IMR-90 (cell line): Measurements from ENCODE around the gene PCBP4. TPM values are rescaled to one million over a fixed set of nuclear protein-coding genes. Genes with fewer than 3 reads are reported as not detected.
A peak's percentile ranks its signal among the peaks of the same experiment; 100 is the strongest.
"Not testable (repeated sequence)": the region's sequence is repeated elsewhere in the genome, so short reads cannot be mapped to it uniquely, and the experiment has no call there.

ENCODE experiments used
- ATAC-seq: fragments of 200-7000 bp; cut with Tn5 transposase; 2 replicates; pipeline ENCODE4 v1.9.1; 2020; ENCODE audit warnings: low read depth, mild to moderate bottlenecking, moderate library complexity
- BruUV-seq: library from RNA; stranded (reverse); fragments of 400-500 nt; replicated peaks from 2 replicates; lab custom pipeline; 2021; lab: Mats Ljungman, UMichigan
- CTCF ChIA-PET: fragments of 300-600 bp; formaldehyde crosslinking; extraction: SDS; loops from one replicate; lab custom pipeline; 2021; ENCODE audit warnings: antibody characterized with exemption; lab: Yijun Ruan, JAX
- POLR2A ChIA-PET: fragments of 300-600 bp; sonication (Branson Sonifier 250); formaldehyde crosslinking; loops from one replicate; lab custom pipeline; 2022; ENCODE audit warnings: antibody characterized with exemption; ENCODE audit not compliant: unreplicated experiment; lab: Charles Lee
- DNase-seq: peaks from one replicate; pipeline ENCODE4 v3.0.0; 2013
- H2AFZ ChIP-seq: replicated peaks from 2 replicates; pipeline ENCODE3; 2013; ENCODE audit warnings: low read length, mild to moderate bottlenecking; ENCODE audit not compliant: poor library complexity
- H2AK5ac ChIP-seq: 2 replicates; pipeline ENCODE4 v1.6.1; 2013; ENCODE audit warnings: low read depth, low read length, inconsistent platforms
- H2AK9ac ChIP-seq: replicated peaks from 2 replicates; pipeline ENCODE3; 2013; ENCODE audit warnings: mild to moderate bottlenecking, low read depth, low read length, moderate library complexity; ENCODE audit not compliant: poor library complexity
- H2BK120ac ChIP-seq: 2 replicates; pipeline ENCODE4 v1.6.1; 2013; ENCODE audit warnings: low read depth, low read length, inconsistent platforms
- H2BK15ac ChIP-seq: 3 replicates; pipeline ENCODE4 v1.6.1; 2013; ENCODE audit warnings: low read depth, low read length, inconsistent platforms
- H2BK20ac ChIP-seq: 2 replicates; pipeline ENCODE4 v1.6.1; 2013; ENCODE audit warnings: low read depth, mild to moderate bottlenecking, inconsistent platforms, low read length, moderate library complexity
- H2BK5ac ChIP-seq: 2 replicates; pipeline ENCODE4 v1.6.1; 2013; ENCODE audit warnings: mild to moderate bottlenecking, low read depth, low read length, inconsistent platforms; ENCODE audit not compliant: poor library complexity, severe bottlenecking
- H3K14ac ChIP-seq: replicated peaks from 2 replicates; pipeline ENCODE4 v1.6.1; 2013; ENCODE audit warnings: low read depth, low read length, inconsistent platforms
- H3K18ac ChIP-seq: 2 replicates; pipeline ENCODE4 v1.6.1; 2013; ENCODE audit warnings: low read depth, low read length, control low read depth
- H3K23ac ChIP-seq: 2 replicates; pipeline ENCODE4 v1.6.1; 2013; ENCODE audit warnings: low read depth, low read length, inconsistent platforms
- H3K27ac ChIP-seq: 2 replicates; pipeline ENCODE4 v1.5.1; 2013; ENCODE audit warnings: mild to moderate bottlenecking, control low read depth, low read length; ENCODE audit not compliant: insufficient read depth
- H3K27me3 ChIP-seq: 2 replicates; pipeline ENCODE4 v1.6.1; 2013; ENCODE audit warnings: low read length; ENCODE audit not compliant: control insufficient read depth, insufficient read depth
- H3K36me3 ChIP-seq: 2 replicates; pipeline ENCODE4 v1.6.1; 2013; ENCODE audit warnings: low read length, mixed read lengths; ENCODE audit not compliant: control insufficient read depth, insufficient read depth
- H3K4ac ChIP-seq: 2 replicates; pipeline ENCODE4 v1.6.1; 2013; ENCODE audit warnings: low read depth, low read length, inconsistent platforms
- H3K4me1 ChIP-seq: 2 replicates; pipeline ENCODE4 v1.6.1; 2013; ENCODE audit warnings: low read length, mixed read lengths; ENCODE audit not compliant: control insufficient read depth, insufficient read depth
- H3K4me2 ChIP-seq: 2 replicates; pipeline ENCODE4 v1.6.1; 2013; ENCODE audit warnings: low read depth, mild to moderate bottlenecking, control low read depth, low read length, moderate library complexity
- H3K4me3 ChIP-seq: 2 replicates; pipeline ENCODE4 v1.5.1; 2013; ENCODE audit warnings: low read depth, mild to moderate bottlenecking, control low read depth, low read length, moderate library complexity; ENCODE audit not compliant: insufficient read depth
- H3K56ac ChIP-seq: 2 replicates; pipeline ENCODE4 v1.6.1; 2013; ENCODE audit warnings: low read length, inconsistent platforms; ENCODE audit not compliant: insufficient read depth; ENCODE audit errors: extremely low read depth
- H3K79me1 ChIP-seq, 2 experiments: 2 replicates each; pipeline ENCODE4 v1.6.1; 2013; ENCODE audit warnings: low read length in 2 of 2, inconsistent platforms in 1 of 2, low read depth in 1 of 2
- H3K9ac ChIP-seq: 2 replicates; pipeline ENCODE4 v1.6.1; 2013; ENCODE audit warnings: low read depth, low read length, control low read depth
- H3K9me1 ChIP-seq: 2 replicates; pipeline ENCODE4 v1.6.1; 2013; ENCODE audit warnings: low read length, inconsistent platforms; ENCODE audit not compliant: insufficient read depth
- H3K9me3 ChIP-seq: 2 replicates; pipeline ENCODE4 v1.6.1; 2013; ENCODE audit warnings: low read length; ENCODE audit not compliant: control insufficient read depth, insufficient read depth
- H4K20me1 ChIP-seq: 2 replicates; pipeline ENCODE4 v1.6.1; 2013; ENCODE audit warnings: low read length, inconsistent platforms; ENCODE audit not compliant: insufficient read depth
- H4K5ac ChIP-seq: 2 replicates; pipeline ENCODE4 v1.6.1; 2013; ENCODE audit warnings: mild to moderate bottlenecking, low read depth, low read length, control low read depth
- H4K8ac ChIP-seq, 2 experiments: 2 replicates each; pipeline ENCODE4 v1.6.1; 2013; ENCODE audit warnings: low read depth in 2 of 2, low read length in 2 of 2, control low read depth in 1 of 2, inconsistent platforms in 1 of 2
- H4K91ac ChIP-seq: 2 replicates; pipeline ENCODE4 v1.6.1; 2013; ENCODE audit warnings: low read depth, low read length, inconsistent platforms; ENCODE audit not compliant: insufficient read depth
- MAFK ChIP-seq: IDR thresholded peaks from 2 replicates; pipeline ENCODE4 v1.6.1; 2012; ENCODE audit warnings: low read depth, low read length, improper control_type of control experiment
- SMC3 ChIP-seq: fragments of 150-350 bp; IDR thresholded peaks from 2 replicates; pipeline ENCODE4 v1.6.1; 2016; ENCODE audit warnings: low read depth, mild to moderate bottlenecking, antibody characterized with exemption, low read length, moderate library complexity
- WGBS, 2 experiments: methylation state at CpG; one replicate each; pipeline versions ENCODE4 v1.1.5 to v1.1.7; 2013; ENCODE audit warnings: missing lambda C conversion rate in 2 of 2; ENCODE audit not compliant: insufficient read length in 1 of 2; ENCODE audit errors: extremely low coverage in 2 of 2; 5-methylcytosine and 5-hydroxymethylcytosine counted together
- dilution Hi-C: fragments of 300-500 bp; cut with HindIII; formaldehyde crosslinking; loops from one replicate; pipeline ENCODE4 v1.14.3; 2018; ENCODE audit warnings: low sequenced_read_pairs; ENCODE audit not compliant: unreplicated experiment
- in situ Hi-C: fragments of 300-500 bp; cut with MboI; formaldehyde crosslinking; loops from 3 replicates; pipeline ENCODE4 v1.14.3; 2019; ENCODE audit warnings: low sequenced_read_pairs, inconsistent platforms, mixed read lengths
- intact Hi-C: fragments of 100-400 bp; cut with micrococcal nuclease; formaldehyde crosslinking; loops from 2 replicates; pipeline ENCODE4 v1.10.0; 2022
- polyA plus RNA-seq, 3 experiments: library from polyadenylated mRNA; depleted of rRNA; stranded (reverse); fragments of >200 nt; gene quantifications; 2 replicates each; pipeline ENCODE4 v1.2.3, GENCODE V29; 2012; ENCODE audit warnings: low replicate concordance in 1 of 3
- total RNA-seq: library from RNA; depleted of rRNA; stranded (reverse); fragments of >200 nt; gene quantifications from 2 replicates; pipeline ENCODE4 v1.2.3, GENCODE V29; 2012

The PCBP4 gene
- total and polyA plus RNA-seq, 2 of the 4 experiments (the other 2 are of a cell fraction): 70.8 to 110 TPM

- no peak overlapping the region for H3K23ac ChIP-seq
- no peak overlapping the region for H4K5ac ChIP-seq
- H2BK5ac ChIP-seq: no peak overlapping the region
- H3K56ac ChIP-seq: no peak overlapping the region
- in situ Hi-C loops: no loop called here
- no peak overlapping the region for H3K9ac ChIP-seq
- peaks cover 31% of the 10 kb centered on the region for H3K36me3 ChIP-seq
- no peak overlapping the region for H3K27ac ChIP-seq
- no peak overlapping the region for H3K4ac ChIP-seq
- dilution Hi-C loops: no loop called here
- no peak overlapping the region for H2BK120ac ChIP-seq
- TF ChIP-seq MAFK: no peak
- TF ChIP-seq SMC3: no peak
- H2AK5ac ChIP-seq: no peak overlapping the region
- no peak overlapping the region for H3K4me3 ChIP-seq
- peaks cover 24 to 53% of the 10 kb centered on the region in 2 experiments; a peak in 3 of 4 replicates for H3K79me1 ChIP-seq
- H2AK9ac ChIP-seq: peak overlapping the region; percentile 19
- H3K4me1 ChIP-seq: peaks cover 11% of the 10 kb centered on the region
- no peak overlapping the region for H3K14ac ChIP-seq
- H3K27me3 ChIP-seq: no peaks in the 10 kb centered on the region
- ChIA-PET CTCF (no interaction called here), POLR2A (interaction anchor here (0.6 to 1.8 kb wide), 2 partner anchors 9 to 21 kb away, joined by 3 to 6 read pairs; partner anchors contain the start of gene ACY1)
- no peak overlapping the region for H3K18ac ChIP-seq
- no peak overlapping the region for H4K91ac ChIP-seq
- H3K9me1 ChIP-seq: peaks cover 7% of the 10 kb centered on the region
- DNase-seq (no peak), ATAC-seq (no peak)
- H3K9me3 ChIP-seq: no peaks in the 10 kb centered on the region
- intact Hi-C loops: no loop called here
- no peak overlapping the region for H2AFZ ChIP-seq
- H4K8ac ChIP-seq: no peak overlapping the region
- H3K4me2 ChIP-seq: no peak overlapping the region
- WGBS, 2 experiments: no CpG with 5 or more reads among the region's 3 CpGs
- H4K20me1 ChIP-seq: peaks cover 18% of the 10 kb centered on the region; the same call in 1 of the 2 replicates
- no peak overlapping the region for H2BK20ac ChIP-seq
- no peak overlapping the region for H2BK15ac ChIP-seq
- no TSS peak for BruUV-seq
These were observed 24.9 kb upstream of the PCBP4 start for GRCh38 chr3:51992017-51992682.

- H4K8ac ChIP-seq, H2BK5ac ChIP-seq, dilution Hi-C loops, H3K4me3 ChIP-seq, H2BK120ac ChIP-seq, H2AK5ac ChIP-seq, H3K56ac ChIP-seq, H3K27ac ChIP-seq, H2BK20ac ChIP-seq, H3K9me1 ChIP-seq, H3K4ac ChIP-seq, in situ Hi-C loops, H3K23ac ChIP-seq, ATAC-seq, H3K14ac ChIP-seq, intact Hi-C loops, H3K27me3 ChIP-seq, H2BK15ac ChIP-seq, DNase-seq, H3K9me3 ChIP-seq, CTCF ChIA-PET, H4K5ac ChIP-seq, H3K18ac ChIP-seq, H2AFZ ChIP-seq, H2AK9ac ChIP-seq, BruUV-seq, H4K91ac ChIP-seq, H3K9ac ChIP-seq, H3K4me2 ChIP-seq: not testable (repeated sequence)
- 87% methylated on average over 5 of the region's 38 CpGs; no CpG with 5 or more reads in 1 of the 2 experiments for WGBS, 2 experiments
- peaks cover 31% of the 10 kb centered on the region for H3K36me3 ChIP-seq
- H4K20me1 ChIP-seq: peaks cover 18% of the 10 kb centered on the region; the same call in 1 of the 2 replicates
- peaks cover 24 to 56% of the 10 kb centered on the region in 2 experiments; a peak in 3 of 4 replicates for H3K79me1 ChIP-seq
- peaks cover 11% of the 10 kb centered on the region for H3K4me1 ChIP-seq
- POLR2A ChIA-PET: interaction anchor here (0.6 kb wide), 1 partner anchor 98 kb away, joined by 5 read pairs; no protein-coding TSS in a partner anchor
These were observed 23.3 kb upstream of the PCBP4 start for GRCh38 chr3:51990501-51990971.
